Endothelial cell of umbilical vein (primary cell): ENCODE results near the gene DLD.

Source experiments
- EZH2 ChIP-seq: IDR thresholded peaks from 2 replicates; pipeline ENCODE4 v1.6.1; 2012; ENCODE audit warnings: borderline replicate concordance, low read depth, mild to moderate bottlenecking, moderate library complexity, low read length, inconsistent platforms; ENCODE audit not compliant: severe bottlenecking
- FOS ChIP-seq: IDR thresholded peaks from 2 replicates; pipeline ENCODE4 v1.6.1; 2011; ENCODE audit warnings: mild to moderate bottlenecking, low read length, moderate library complexity, borderline replicate concordance; ENCODE audit not compliant: insufficient read depth
- GATA2 ChIP-seq: IDR thresholded peaks from 2 replicates; pipeline ENCODE4 v1.7.0; 2011; ENCODE audit warnings: low read depth, mild to moderate bottlenecking, moderate library complexity, mixed read lengths, low read length; ENCODE audit not compliant: insufficient read length, insufficient read depth
- JUN ChIP-seq: IDR thresholded peaks from 2 replicates; pipeline ENCODE4 v1.6.1; 2011; ENCODE audit warnings: borderline replicate concordance, low read depth; ENCODE audit not compliant: insufficient read length, insufficient read depth
- MAX ChIP-seq: IDR thresholded peaks from 2 replicates; pipeline ENCODE4 v1.6.1; 2011; ENCODE audit not compliant: insufficient read depth, insufficient read length
- POLR2A ChIP-seq: IDR thresholded peaks from 2 replicates; pipeline ENCODE4 v1.6.1; 2012; ENCODE audit warnings: low read depth, mild to moderate bottlenecking, control low read depth, low read length
- POLR2AphosphoS5 ChIP-seq: IDR thresholded peaks from 2 replicates; pipeline ENCODE4 v1.6.1; 2012; ENCODE audit warnings: low read depth, mild to moderate bottlenecking, control low read depth, low read length, moderate library complexity; ENCODE audit not compliant: insufficient read depth
- TF ChIP-seq, protein P1 (sequence below), 2 donors: IDR thresholded peaks; 1 replicate in 1 of 2; 2 replicates in 1 of 2; pipeline ENCODE4 v1.5.1; 2011; ENCODE audit warnings: low read length in 2 of 2, mild to moderate bottlenecking in 2 of 2, moderate library complexity in 2 of 2, control low read depth in 1 of 2, inconsistent platforms in 1 of 2, low read depth in 1 of 2; ENCODE audit not compliant: insufficient read depth in 1 of 2; ENCODE audit errors: extremely low read depth in 1 of 2

DNA sequence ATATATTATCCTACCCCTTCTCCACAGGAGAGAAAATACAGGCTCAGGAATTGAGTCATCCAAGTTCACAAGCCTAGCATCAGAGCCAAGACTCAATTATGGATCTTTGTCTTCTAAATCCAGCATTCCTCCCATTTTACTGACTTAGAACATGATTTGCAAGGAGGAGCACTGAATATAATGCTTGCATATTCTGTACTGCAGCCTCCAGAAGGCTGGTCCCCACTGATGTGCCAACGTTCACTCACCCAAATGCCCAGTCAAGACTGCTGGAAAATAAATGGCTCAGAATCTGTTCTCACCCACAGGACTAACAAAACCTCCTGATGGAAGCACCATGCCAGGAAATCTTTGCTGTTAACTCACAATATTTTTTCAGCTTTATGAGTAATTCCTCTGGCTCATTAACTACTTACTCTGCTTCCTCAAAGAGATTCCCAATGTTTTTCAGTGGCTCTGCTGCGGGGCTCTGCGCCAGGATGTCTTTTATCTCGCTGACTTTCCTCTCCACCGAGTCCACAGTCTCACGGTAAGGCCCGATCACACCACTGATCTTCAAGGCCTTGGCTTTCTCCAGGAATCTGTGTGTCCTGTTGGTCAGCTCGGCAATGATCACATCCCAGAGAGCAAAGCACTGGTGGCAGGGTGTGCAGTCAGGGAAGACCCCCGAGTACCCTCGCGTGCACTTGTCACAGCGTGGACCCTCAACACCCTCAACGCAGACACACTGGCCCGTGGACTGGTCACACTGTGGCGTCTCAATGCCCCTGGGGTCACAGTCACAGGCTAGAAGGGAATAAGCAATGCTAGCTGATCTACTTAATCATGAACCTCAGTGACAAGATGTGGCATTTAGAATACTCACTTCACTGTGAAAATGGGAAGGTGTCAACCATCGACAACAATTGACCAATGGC, 48.8 kb downstream of the DLD start:
- TF ChIP-seq JUN (peak; percentile 79), POLR2A (peak; percentile 56), MAX (no peak), POLR2AphosphoS5 (peak; percentile 88), EZH2 (no peak), GATA2 (peak; percentile 81), FOS (peak; percentile 64)
- TF ChIP-seq, protein P1, sequence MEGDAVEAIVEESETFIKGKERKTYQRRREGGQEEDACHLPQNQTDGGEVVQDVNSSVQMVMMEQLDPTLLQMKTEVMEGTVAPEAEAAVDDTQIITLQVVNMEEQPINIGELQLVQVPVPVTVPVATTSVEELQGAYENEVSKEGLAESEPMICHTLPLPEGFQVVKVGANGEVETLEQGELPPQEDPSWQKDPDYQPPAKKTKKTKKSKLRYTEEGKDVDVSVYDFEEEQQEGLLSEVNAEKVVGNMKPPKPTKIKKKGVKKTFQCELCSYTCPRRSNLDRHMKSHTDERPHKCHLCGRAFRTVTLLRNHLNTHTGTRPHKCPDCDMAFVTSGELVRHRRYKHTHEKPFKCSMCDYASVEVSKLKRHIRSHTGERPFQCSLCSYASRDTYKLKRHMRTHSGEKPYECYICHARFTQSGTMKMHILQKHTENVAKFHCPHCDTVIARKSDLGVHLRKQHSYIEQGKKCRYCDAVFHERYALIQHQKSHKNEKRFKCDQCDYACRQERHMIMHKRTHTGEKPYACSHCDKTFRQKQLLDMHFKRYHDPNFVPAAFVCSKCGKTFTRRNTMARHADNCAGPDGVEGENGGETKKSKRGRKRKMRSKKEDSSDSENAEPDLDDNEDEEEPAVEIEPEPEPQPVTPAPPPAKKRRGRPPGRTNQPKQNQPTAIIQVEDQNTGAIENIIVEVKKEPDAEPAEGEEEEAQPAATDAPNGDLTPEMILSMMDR (IDR thresholded peaks at IDR 0.05; ENCODE audit: extremely low read depth in 1 of 2, insufficient read depth in 1 of 2, low read depth in 1 of 2, low read length in 2 of 2) = no peak
